G401 (cell line): Measurements from ENCODE around the gene CXCL1. TPM values are rescaled to one million over a fixed set of nuclear protein-coding genes. Genes with fewer than 3 reads are reported as not detected.

ENCODE experiments used
- DNase-seq: peaks from one replicate; pipeline ENCODE4 v3.0.0-alpha.2; 2015; ENCODE audit warnings: low spot score
- in situ Hi-C: cut with HindIII; loops from 2 replicates; pipeline ENCODE4 v1.10.0; 2016; ENCODE audit warnings: low sequenced_read_pairs, mixed read lengths
- total RNA-seq: library from RNA; depleted of rRNA; stranded (reverse); fragments of >200 nt; shearing (Covaris generic); gene quantifications from 2 replicates; pipeline ENCODE4 v1.2.3, GENCODE V29; 2014

Gene CXCL1
- total RNA-seq, 1 experiment from 2014 or later: not detected

GRCh38 chr4:73850261-73850970 lies 18.8 kb upstream of the CXCL1 start:
- DNase-seq: no peak
- in situ Hi-C loops: no loop called here

GRCh38 chr4:73851293-73851692 lies 17.9 kb upstream of the CXCL1 start:
- in situ Hi-C loops: no loop called here
- DNase-seq: no peak

DNA sequence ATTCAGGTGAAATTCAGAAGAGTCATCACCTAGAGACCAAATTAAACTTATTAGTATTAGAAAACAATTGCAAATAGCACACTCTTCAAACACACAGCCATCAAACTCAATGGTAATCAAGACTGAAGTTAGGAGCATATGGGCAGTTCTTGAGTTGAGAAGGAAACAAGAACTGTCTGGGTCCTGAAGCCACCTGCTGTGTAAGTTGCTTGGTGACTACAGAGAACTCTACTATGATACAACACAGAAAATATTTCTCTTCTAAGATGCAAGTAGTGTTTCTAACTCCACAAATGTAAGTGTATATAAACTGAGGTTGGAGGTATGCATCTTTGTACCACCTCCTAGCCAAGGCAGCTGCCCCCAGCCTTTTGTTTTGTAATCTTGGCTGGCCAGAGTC lies 16.4 kb upstream of the CXCL1 start:
- no peak for DNase-seq
- in situ Hi-C loops: no loop called here

DNA sequence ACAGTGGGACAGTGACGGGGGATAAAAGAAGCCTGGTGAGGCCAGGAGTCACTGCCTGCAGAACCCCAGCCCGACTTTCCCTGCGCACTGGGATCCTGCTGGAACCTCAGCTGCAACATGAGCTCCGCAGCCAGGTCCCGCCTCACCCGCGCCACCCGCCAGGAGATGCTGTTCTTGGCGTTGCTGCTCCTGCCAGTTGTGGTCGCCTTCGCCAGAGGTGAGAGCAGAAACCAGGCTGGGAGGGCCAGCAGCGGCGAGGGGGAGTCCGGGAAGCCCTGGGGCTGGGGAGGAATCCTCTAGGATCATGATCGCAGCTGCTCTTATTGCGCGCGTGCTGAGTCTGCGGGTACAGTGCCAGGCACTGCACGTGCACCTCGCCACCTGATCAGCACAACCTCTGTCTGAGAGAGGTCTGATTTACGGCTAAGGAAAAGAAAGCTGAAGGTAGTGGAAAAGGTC lies 15.9 kb upstream of the CXCL1 start, which contains the start of gene PF4V1:
Gene PF4V1 (plus strand): TSS at position 51 of the 459 bp plus-strand sequence. CDS start 67 bp downstream, at position 118.
- in situ Hi-C loops: no loop called here
- DNase-seq: no peak

DNA sequence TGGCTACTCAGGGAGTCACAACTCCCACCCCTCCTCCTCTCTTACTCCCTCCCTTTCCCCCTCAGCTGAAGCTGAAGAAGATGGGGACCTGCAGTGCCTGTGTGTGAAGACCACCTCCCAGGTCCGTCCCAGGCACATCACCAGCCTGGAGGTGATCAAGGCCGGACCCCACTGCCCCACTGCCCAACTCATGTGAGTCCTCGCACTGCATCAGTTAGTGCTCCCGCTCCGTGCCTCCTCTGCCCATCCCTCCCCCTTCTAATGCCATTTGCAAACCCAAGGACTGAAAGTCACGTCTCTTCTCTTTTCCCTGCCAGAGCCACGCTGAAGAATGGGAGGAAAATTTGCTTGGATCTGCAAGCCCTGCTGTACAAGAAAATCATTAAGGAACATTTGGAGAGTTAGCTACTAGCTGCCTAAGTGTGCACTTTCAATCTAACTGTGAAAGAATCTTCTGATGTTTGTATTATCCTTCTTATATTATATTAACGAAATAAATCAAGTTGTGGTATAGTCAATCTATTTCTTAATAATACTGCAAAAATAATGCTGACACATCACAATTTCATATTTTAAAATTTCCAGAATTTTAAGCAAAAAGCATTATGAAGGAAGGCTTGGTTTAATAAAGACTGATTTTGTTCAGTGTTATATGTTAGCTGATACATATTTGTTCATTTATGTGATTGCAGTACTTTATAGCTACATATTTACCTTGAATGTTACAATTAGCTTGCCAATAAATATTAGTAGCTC lies 15.3 kb upstream of the CXCL1 start:
- in situ Hi-C loops: no loop called here
- no peak for DNase-seq

DNA sequence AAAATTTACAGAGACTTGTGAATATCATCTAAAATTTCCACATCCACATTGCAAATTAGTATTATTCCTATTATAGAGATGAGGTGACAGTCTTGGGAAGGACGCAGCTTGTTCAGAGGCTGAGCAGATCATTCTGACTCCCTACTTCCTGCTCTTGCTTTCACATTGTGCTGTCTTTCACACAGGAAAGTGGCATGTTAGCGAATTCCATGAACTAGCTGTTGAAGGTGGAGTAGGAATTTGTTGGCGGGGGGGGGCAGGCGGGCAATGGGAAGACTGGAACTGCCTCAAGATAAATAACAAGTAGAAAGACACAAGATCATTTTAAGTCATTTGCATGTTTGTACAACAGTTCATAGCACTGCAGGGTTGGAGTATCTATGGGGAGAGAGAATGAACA lies 13.8 kb upstream of the CXCL1 start:
- in situ Hi-C loops: no loop called here
- DNase-seq: no peak

DNA sequence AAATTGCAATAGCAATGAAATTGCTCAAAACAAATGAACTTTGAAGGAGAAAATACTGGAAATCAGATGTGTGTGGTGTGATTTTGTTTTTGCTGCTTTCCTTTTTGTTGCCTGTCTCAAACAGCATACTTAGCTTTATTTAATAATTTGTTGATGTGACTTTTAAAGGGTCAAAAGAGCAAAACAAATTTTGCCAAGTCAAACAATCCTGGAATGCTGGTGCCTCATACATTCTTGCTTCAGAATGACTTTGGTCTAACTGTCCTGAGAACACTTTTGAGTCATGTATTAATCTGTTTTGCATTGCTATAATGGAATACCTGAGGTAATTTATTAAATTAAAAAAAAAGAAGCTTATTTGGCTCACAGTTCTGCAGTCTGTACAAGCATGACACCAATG lies 12.7 kb upstream of the CXCL1 start:
- no peak for DNase-seq
- in situ Hi-C loops: no loop called here

GRCh38 chr4:73859614-73860088 lies 9.5 kb upstream of the CXCL1 start:
- DNase-seq: no peak
- in situ Hi-C loops: no loop called here

GRCh38 chr4:73860181-73860580 lies 9.0 kb upstream of the CXCL1 start:
- in situ Hi-C loops: no loop called here
- no peak for DNase-seq

GRCh38 chr4:73860917-73861316 lies 8.3 kb upstream of the CXCL1 start:
- in situ Hi-C loops: no loop called here
- no peak for DNase-seq

GRCh38 chr4:73862322-73862721 lies 6.9 kb upstream of the CXCL1 start:
- in situ Hi-C loops: no loop called here
- DNase-seq: no peak

- in situ Hi-C loops: no loop called here
- peak; percentile 6 for DNase-seq
Observed at GRCh38 chr4:73864365-73864764, 4.8 kb upstream of the CXCL1 start.

- DNase-seq: no peak
- in situ Hi-C loops: no loop called here
Observed at GRCh38 chr4:73864961-73865360, 4.2 kb upstream of the CXCL1 start.

DNA sequence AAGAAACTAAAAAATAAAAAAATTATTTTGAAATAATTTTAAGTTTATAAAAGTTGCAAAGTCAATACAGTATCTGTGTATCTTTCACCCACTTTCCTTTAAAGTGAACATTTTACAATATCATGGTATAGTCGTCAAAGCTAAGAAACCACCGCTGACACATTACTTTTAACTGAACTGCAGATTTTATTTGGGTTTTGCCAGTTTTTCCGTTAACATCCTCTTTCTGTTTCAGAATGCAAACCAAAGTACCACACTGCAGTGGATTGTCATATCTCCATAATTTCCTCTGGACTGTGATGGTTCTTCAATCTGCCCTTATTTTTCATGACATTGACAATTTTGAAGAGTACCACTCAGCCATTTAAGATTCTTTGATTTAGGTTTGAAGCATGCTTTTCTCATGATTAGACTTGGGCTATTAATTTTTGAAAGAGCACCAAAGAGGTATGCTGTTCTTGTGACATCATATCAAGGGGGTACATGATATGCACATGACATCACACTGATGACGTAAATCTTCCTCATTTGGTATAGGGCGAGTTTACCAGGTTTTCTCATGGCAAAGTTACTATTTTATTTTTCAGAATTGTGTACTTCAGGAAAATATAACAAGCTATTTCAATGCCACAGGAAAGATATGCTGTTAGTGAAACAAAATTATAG lies 3.6 kb upstream of the CXCL1 start:
- in situ Hi-C loops: no loop called here
- no peak for DNase-seq

- in situ Hi-C loops: no loop called here
- DNase-seq: no peak
Observed at GRCh38 chr4:73866246-73866645, 2.9 kb upstream of the CXCL1 start.

- in situ Hi-C loops: no loop called here
- DNase-seq: no peak
Observed at GRCh38 chr4:73867783-73868182, 1.4 kb upstream of the CXCL1 start.

DNA sequence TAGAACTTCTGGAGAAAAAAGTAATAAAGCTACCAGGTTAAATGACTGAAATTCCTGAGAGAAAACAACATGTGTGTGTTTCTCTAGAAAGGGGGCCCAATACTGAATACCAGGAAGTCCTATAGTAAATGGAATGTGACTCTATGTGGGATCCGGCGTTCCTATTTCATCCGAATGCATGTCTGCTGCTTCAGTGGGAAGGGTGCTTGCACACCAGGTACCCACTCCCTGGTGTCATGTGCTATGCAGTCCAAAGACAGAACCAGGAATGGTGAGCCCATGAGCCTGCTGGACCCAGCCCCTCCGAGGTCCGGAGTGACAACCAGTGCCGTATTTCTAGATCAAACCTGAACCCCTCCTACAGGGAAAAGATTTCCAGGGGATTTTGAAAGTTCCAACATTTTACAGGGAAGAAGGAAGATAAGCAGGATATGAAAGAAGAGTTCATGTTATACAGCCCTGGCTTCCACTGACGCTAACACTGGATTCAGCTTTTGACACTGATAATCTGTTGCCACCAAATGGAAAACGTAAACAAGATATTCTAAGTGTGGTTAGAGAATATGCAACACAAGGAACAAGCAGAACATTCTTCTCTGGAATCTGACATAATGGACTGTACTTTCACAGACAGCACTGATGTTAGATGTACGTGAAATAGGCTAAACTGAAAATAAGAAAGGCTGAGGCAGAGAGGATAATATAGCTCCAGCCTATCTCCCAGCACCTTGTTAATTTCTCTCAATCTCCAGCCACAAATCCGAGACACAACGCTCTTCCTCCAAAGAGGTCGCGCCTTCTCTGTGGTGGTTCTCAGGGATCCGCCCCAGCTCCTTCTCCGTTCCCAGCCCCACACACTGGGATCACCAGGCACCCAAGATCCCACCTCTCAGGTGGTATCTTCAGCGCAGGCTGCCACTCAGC lies 725 bp upstream of the CXCL1 start:
- in situ Hi-C loops: no loop called here

DNA sequence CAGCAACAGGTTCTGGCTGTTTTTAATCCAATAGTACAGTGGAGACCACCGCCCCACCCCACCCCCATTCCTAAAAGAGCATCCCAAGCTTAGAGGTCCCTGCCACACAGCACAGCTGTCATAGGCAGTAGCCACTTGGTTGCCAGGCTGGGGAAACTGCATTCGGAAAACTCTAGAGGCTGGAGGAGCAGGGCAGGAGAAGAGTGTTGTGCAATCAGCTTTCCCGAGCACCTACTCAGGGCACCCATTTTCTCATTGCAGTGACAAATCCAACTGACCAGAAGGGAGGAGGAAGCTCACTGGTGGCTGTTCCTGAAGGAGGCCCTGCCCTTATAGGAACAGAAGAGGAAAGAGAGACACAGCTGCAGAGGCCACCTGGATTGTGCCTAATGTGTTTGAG lies 1.1 kb downstream of the CXCL1 start:
- in situ Hi-C loops: no loop called here

More for the DNA sequence above, 725 bp upstream of the CXCL1 start:
- DNase-seq: no peak

DNA sequence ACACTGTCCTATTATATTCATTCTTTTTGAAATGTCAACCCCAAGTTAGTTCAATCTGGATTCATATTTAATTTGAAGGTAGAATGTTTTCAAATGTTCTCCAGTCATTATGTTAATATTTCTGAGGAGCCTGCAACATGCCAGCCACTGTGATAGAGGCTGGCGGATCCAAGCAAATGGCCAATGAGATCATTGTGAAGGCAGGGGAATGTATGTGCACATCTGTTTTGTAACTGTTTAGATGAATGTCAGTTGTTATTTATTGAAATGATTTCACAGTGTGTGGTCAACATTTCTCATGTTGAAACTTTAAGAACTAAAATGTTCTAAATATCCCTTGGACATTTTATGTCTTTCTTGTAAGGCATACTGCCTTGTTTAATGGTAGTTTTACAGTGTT lies 1.6 kb downstream of the CXCL1 start:
- in situ Hi-C loops: no loop called here
- DNase-seq: no peak

More for the DNA sequence above, 1.1 kb downstream of the CXCL1 start:
- DNase-seq: no peak
